PC-9 (cell line): ENCODE data around the gene ITLN1. TPM values are rescaled to one million over a fixed set of nuclear protein-coding genes. Genes with fewer than 3 reads are reported as not detected.

Experiments used
- BruUV-seq: library from RNA; stranded (reverse); fragments of 400-500 nt; replicated peaks from 2 replicates; lab custom pipeline; 2021; lab: Mats Ljungman, UMichigan
- CTCF ChIA-PET: fragments of 300-600 bp; sonication (Branson Sonifier 250); formaldehyde crosslinking; loops from one replicate; lab custom pipeline; 2022; ENCODE audit warnings: antibody characterized with exemption; lab: Charles Lee
- POLR2A ChIA-PET: fragments of 300-600 bp; sonication (Branson Sonifier 250); formaldehyde crosslinking; loops from one replicate; lab custom pipeline; 2022; ENCODE audit warnings: antibody characterized with exemption; ENCODE audit not compliant: unreplicated experiment; lab: Charles Lee
- DNase-seq, 2 experiments: peaks; one replicate each; pipeline versions ENCODE4 v3.0.0 to v3.0.0-alpha.2; 2015 to 2022; ENCODE audit warnings: mixed read lengths in 1 of 2
- H2AFZ ChIP-seq: fragments of 200-600 bp; sonication (generic); 2 replicates; pipeline ENCODE4 v1.8.1; 2017; ENCODE audit warnings: antibody characterized with exemption
- H3F3A ChIP-seq: fragments of 200-600 bp; sonication (generic); 2 replicates; pipeline ENCODE4 v1.8.1; 2017; ENCODE audit warnings: antibody characterized with exemption, mild to moderate bottlenecking, low read depth; ENCODE audit not compliant: insufficient read depth
- H3K27ac ChIP-seq: fragments of 200-600 bp; sonication (generic); 2 replicates; pipeline ENCODE4 v1.6.1; 2016; ENCODE audit warnings: mixed run types
- H3K27me3 ChIP-seq: fragments of 200-600 bp; sonication (generic); 2 replicates; pipeline ENCODE4 v1.6.1; 2016; ENCODE audit warnings: low read depth, mixed run types; ENCODE audit not compliant: insufficient read depth
- H3K36me3 ChIP-seq: fragments of 200-600 bp; sonication (generic); 2 replicates; pipeline ENCODE4 v1.6.1; 2016; ENCODE audit warnings: low read depth, mixed run types
- H3K4me1 ChIP-seq: fragments of 200-600 bp; sonication (generic); replicated peaks from 2 replicates; pipeline ENCODE4 v1.6.1; 2016; ENCODE audit warnings: mixed run types; ENCODE audit not compliant: insufficient read depth
- H3K4me2 ChIP-seq: fragments of 200-600 bp; sonication (generic); 2 replicates; pipeline ENCODE4 v1.6.1; 2017; ENCODE audit warnings: mixed run types
- H3K4me3 ChIP-seq: fragments of 200-600 bp; sonication (generic); 2 replicates; pipeline ENCODE4 v1.6.1; 2016; ENCODE audit warnings: mixed run types
- H3K79me2 ChIP-seq: fragments of 200-600 bp; sonication (generic); 2 replicates; pipeline ENCODE4 v1.6.1; 2017; ENCODE audit warnings: low read depth, mixed run types
- H3K9me2 ChIP-seq: fragments of 200-600 bp; sonication (generic); 2 replicates; pipeline ENCODE4 v1.8.1; 2017; ENCODE audit warnings: mild to moderate bottlenecking; ENCODE audit not compliant: insufficient read depth
- H3K9me3 ChIP-seq: fragments of 200-600 bp; sonication (generic); 2 replicates; pipeline ENCODE4 v1.8.1; 2016; ENCODE audit warnings: low read depth; ENCODE audit not compliant: insufficient read depth
- H4K20me1 ChIP-seq: fragments of 200-600 bp; sonication (generic); 2 replicates; pipeline ENCODE4 v1.8.1; 2017; ENCODE audit not compliant: insufficient read depth
- CTCF ChIP-seq: fragments of 200-600 bp; sonication (generic); conservative IDR thresholded peaks from 2 replicates; pipeline ENCODE4 v1.6.1; 2017; ENCODE audit warnings: mixed run types, antibody characterized with exemption, mild to moderate bottlenecking, moderate library complexity
- EZH2 ChIP-seq: fragments of 200-600 bp; sonication (generic); IDR thresholded peaks from 2 replicates; pipeline ENCODE4 v1.8.0; 2017; ENCODE audit warnings: antibody characterized with exemption, low read depth
- intact Hi-C: fragments of 100-400 bp; cut with micrococcal nuclease; formaldehyde crosslinking; loops from one replicate; pipeline ENCODE4 v1.10.0; 2022; ENCODE audit not compliant: unreplicated experiment
- total RNA-seq: library from RNA; stranded (reverse); gene quantifications from 2 replicates; pipeline ENCODE4 v1.2.3, GENCODE V29; 2021

The ITLN1 gene
- total RNA-seq, 1 experiment from 2014 or later: not detected

GRCh38 chr1:160827418-160827817 lies 57.6 kb downstream of the ITLN1 start:
- Histone ChIP-seq H3K4me3 (no peak overlapping the region), H3K27me3 (no peaks in the 10 kb centered on the region), H3K79me2 (no peaks in the 10 kb centered on the region), H3K9me2 (no peaks in the 10 kb centered on the region), H3K36me3 (no peaks in the 10 kb centered on the region), H3K4me1 (peaks cover 34% of the 10 kb centered on the region), H3K27ac (peak overlapping the region; percentile 81), H3F3A (peaks cover 20% of the 10 kb centered on the region; the same call in 1 of the 2 replicates), H4K20me1 (no peaks in the 10 kb centered on the region), H3K9me3 (no peaks in the 10 kb centered on the region), H3K4me2 (peak overlapping the region; percentile 67), H2AFZ (no peak overlapping the region)
- intact Hi-C loops: loop anchor here (2.0 kb wide), 1 partner anchor 47 kb away; no protein-coding TSS in a partner anchor
- DNase-seq: no peak
- TF ChIP-seq EZH2 (no peak), CTCF (no peak)
- CTCF ChIA-PET: interaction anchor here (1.0 to 1.3 kb wide), 2 partner anchors 10 to 50 kb away, joined by 3 to 6 read pairs; no protein-coding TSS in a partner anchor
- BruUV-seq: no TSS peak
- POLR2A ChIA-PET: no interaction called here

DNA sequence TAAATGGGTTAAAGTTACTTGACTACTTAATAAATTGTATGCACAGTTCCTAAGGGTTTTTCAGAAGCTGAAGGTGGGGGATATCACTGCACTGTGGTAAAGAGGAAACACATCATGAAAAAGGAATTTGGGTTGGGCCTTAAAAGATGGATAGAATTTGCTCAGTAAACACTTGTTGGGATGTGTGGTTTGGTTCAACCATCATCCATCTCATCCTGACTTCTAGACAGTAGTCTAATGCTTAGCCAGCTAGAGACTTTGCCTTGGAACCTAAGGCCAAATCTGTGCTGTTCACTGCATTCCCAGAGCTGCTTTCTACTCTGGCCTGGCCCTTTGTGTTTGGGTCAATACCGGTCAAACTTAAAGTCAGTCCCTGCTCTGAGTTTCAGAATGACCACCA lies 58.4 kb downstream of the ITLN1 start:
- no peak overlapping the region for H2AFZ ChIP-seq
- DNase-seq: peak; percentile 35 to 89
- no peaks in the 10 kb centered on the region for H3K27me3 ChIP-seq
- no peaks in the 10 kb centered on the region for H3K9me3 ChIP-seq
- no peaks in the 10 kb centered on the region for H3K9me2 ChIP-seq
- peak overlapping the region; percentile 67 for H3K4me2 ChIP-seq
- no peaks in the 10 kb centered on the region for H3K79me2 ChIP-seq
- no TSS peak for BruUV-seq
- no peaks in the 10 kb centered on the region for H4K20me1 ChIP-seq
- intact Hi-C loops: loop anchor here (1.0 to 2.0 kb wide), 3 partner anchors 13 to 78 kb away; no protein-coding TSS in a partner anchor
- H3F3A ChIP-seq: peaks cover 20% of the 10 kb centered on the region; the same call in 1 of the 2 replicates
- POLR2A ChIA-PET: interaction anchor here (1.0 kb wide), 1 partner anchor 45 kb away, joined by 3 read pairs; no protein-coding TSS in a partner anchor
- H3K27ac ChIP-seq: peak overlapping the region; percentile 81
- CTCF ChIA-PET: interaction anchor here (0.9 to 1.3 kb wide), 3 partner anchors 11 to 49 kb away, joined by 3 to 6 read pairs (median 4); no protein-coding TSS in a partner anchor
- TF ChIP-seq CTCF: no peak
- no peak for TF ChIP-seq EZH2
- H3K4me1 ChIP-seq: peaks cover 34% of the 10 kb centered on the region
- H3K36me3 ChIP-seq: no peaks in the 10 kb centered on the region
- H3K4me3 ChIP-seq: no peak overlapping the region

Other genes starting within 250 kb of the ITLN1 start
- gene SLAMF1, start 238.1 kb downstream of the ITLN1 start, total RNA-seq: not detected in 2 replicates
- not detected in 2 replicates for gene CD48, start 173.4 kb downstream of the ITLN1 start, total RNA-seq
- gene SLAMF7, start 145.9 kb downstream of the ITLN1 start, total RNA-seq: 1.7 and 3.6 TPM in 2 replicates
- gene LY9, start 89.0 kb downstream of the ITLN1 start, total RNA-seq: 3.0 and 6.9 TPM in 2 replicates
- not detected in 2 replicates for gene CD244, start 22.3 kb downstream of the ITLN1 start, total RNA-seq
- not detected in 2 replicates for gene ITLN2, start 69.6 kb upstream of the ITLN1 start, total RNA-seq
- 99.9 and 117 TPM in 2 replicates for gene F11R, start 136.0 kb upstream of the ITLN1 start, total RNA-seq
- gene TSTD1, start 153.8 kb upstream of the ITLN1 start, total RNA-seq: 51.4 and 70.8 TPM in 2 replicates
- gene USF1, start 160.8 kb upstream of the ITLN1 start, total RNA-seq: 34.8 and 43.2 TPM in 2 replicates
- 0.46 and 0.65 TPM in 2 replicates for gene ARHGAP30, start 184.7 kb upstream of the ITLN1 start, total RNA-seq
- 8.8 and 9.0 TPM in 2 replicates for gene NECTIN4, start 204.4 kb upstream of the ITLN1 start, total RNA-seq
- 5.6 and 7.4 TPM in 2 replicates for gene KLHDC9, start 213.2 kb upstream of the ITLN1 start, total RNA-seq
- 68.2 and 74.4 TPM in 2 replicates for gene PFDN2, start 232.9 kb upstream of the ITLN1 start, total RNA-seq
- 25.9 and 26.8 TPM in 2 replicates for gene NIT1, start 232.9 kb upstream of the ITLN1 start, total RNA-seq
- 26.7 and 29.8 TPM in 2 replicates for gene DEDD, start 247.5 kb upstream of the ITLN1 start, total RNA-seq